Osteoblast (primary cell): ENCODE measurements around the gene SPATA9. TPM values are rescaled to one million over a fixed set of nuclear protein-coding genes. Genes with fewer than 3 reads are reported as not detected.
"Not testable (repeated sequence)": the region's sequence is repeated elsewhere in the genome, so short reads cannot be mapped to it uniquely, and the experiment has no call there.

Experiments used
- DNase-seq: peaks from one replicate; pipeline ENCODE4 v3.0.0; 2011; ENCODE audit warnings: low spot score, mixed read lengths; ENCODE audit not compliant: insufficient read length; ENCODE audit errors: missing footprints
- H2AFZ ChIP-seq: 2 replicates; pipeline ENCODE4 v1.6.0; 2011; ENCODE audit warnings: mild to moderate bottlenecking, low read length
- H3K27ac ChIP-seq: 2 replicates; pipeline ENCODE4 v1.5.1; 2011; ENCODE audit warnings: mild to moderate bottlenecking, low read depth, low read length, moderate library complexity
- H3K27me3 ChIP-seq: 2 replicates; pipeline ENCODE4 v1.6.0; 2012; ENCODE audit warnings: mild to moderate bottlenecking, control low read depth, inconsistent platforms, low read length, moderate library complexity; ENCODE audit not compliant: insufficient read depth
- H3K36me3 ChIP-seq: 2 replicates; pipeline ENCODE4 v1.5.1; 2011; ENCODE audit warnings: mild to moderate bottlenecking, low read length, control low read depth, moderate library complexity; ENCODE audit not compliant: insufficient read depth
- H3K4me1 ChIP-seq: 2 replicates; pipeline ENCODE4 v1.5.1; 2011; ENCODE audit warnings: mild to moderate bottlenecking, low read length, control low read depth, moderate library complexity; ENCODE audit not compliant: insufficient read depth
- H3K4me2 ChIP-seq: 2 replicates; pipeline ENCODE4 v1.6.0; 2011; ENCODE audit warnings: mild to moderate bottlenecking, low read length; ENCODE audit not compliant: insufficient read depth
- H3K4me3 ChIP-seq: fragments of 200-600 bp; sonication (generic); 3 replicates; pipeline ENCODE4 v1.5.1; 2012; ENCODE audit warnings: mild to moderate bottlenecking, low read length, inconsistent platforms; ENCODE audit not compliant: insufficient read depth
- H3K79me2 ChIP-seq: 2 replicates; pipeline ENCODE4 v1.6.0; 2012; ENCODE audit warnings: mild to moderate bottlenecking, low read length, control low read depth, inconsistent platforms; ENCODE audit not compliant: insufficient read depth
- H3K9me3 ChIP-seq: 2 replicates; pipeline ENCODE4 v1.5.1; 2011; ENCODE audit warnings: low read depth, low read length, control low read depth
- H4K20me1 ChIP-seq: 2 replicates; pipeline ENCODE4 v1.6.0; 2012; ENCODE audit warnings: mild to moderate bottlenecking, low read length, control low read depth; ENCODE audit not compliant: insufficient read depth
- total RNA-seq: library from RNA; depleted of rRNA; stranded (reverse); fragments of >200 nt; gene quantifications from 2 replicates; pipeline ENCODE4 v1.2.3, GENCODE V29; 2012
- TF ChIP-seq, protein P1 (sequence below): IDR thresholded peaks from 2 replicates; pipeline ENCODE4 v1.5.1; 2011; ENCODE audit warnings: mild to moderate bottlenecking, low read depth, low read length, moderate library complexity; ENCODE audit errors: extremely low read depth

SPATA9 gene
- total RNA-seq, 1 donor: 0.36 TPM

DNA sequence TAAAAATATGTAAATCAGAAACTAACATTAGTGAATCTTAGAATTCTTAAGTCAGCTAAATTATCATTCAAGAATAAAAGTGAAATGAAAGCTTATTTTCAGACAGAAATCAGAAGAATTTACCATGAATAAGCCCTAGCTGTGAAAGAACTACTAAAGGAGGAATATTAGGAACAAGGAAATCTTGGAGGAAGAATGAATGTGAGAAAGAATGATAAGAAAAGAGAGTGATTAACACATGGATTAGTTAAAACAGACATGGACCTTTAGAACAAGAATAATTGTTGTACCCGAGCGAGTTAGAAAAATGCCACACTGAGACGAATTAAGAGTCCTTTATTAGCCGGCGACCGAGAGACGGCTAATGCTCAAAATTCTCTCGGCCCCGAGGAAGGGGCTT is 24.3 kb upstream of the SPATA9 start:
- H3K27me3 ChIP-seq: no peaks in the 10 kb centered on the region
- H3K9me3 ChIP-seq: no peaks in the 10 kb centered on the region
- H3K4me3 ChIP-seq: no peak overlapping the region
- no peaks in the 10 kb centered on the region for H3K79me2 ChIP-seq
- no peak overlapping the region for H2AFZ ChIP-seq
- H4K20me1 ChIP-seq: no peaks in the 10 kb centered on the region
- H3K36me3 ChIP-seq: no peaks in the 10 kb centered on the region
- TF ChIP-seq, protein P1, sequence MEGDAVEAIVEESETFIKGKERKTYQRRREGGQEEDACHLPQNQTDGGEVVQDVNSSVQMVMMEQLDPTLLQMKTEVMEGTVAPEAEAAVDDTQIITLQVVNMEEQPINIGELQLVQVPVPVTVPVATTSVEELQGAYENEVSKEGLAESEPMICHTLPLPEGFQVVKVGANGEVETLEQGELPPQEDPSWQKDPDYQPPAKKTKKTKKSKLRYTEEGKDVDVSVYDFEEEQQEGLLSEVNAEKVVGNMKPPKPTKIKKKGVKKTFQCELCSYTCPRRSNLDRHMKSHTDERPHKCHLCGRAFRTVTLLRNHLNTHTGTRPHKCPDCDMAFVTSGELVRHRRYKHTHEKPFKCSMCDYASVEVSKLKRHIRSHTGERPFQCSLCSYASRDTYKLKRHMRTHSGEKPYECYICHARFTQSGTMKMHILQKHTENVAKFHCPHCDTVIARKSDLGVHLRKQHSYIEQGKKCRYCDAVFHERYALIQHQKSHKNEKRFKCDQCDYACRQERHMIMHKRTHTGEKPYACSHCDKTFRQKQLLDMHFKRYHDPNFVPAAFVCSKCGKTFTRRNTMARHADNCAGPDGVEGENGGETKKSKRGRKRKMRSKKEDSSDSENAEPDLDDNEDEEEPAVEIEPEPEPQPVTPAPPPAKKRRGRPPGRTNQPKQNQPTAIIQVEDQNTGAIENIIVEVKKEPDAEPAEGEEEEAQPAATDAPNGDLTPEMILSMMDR: no peak
- DNase-seq: no peak
- H3K27ac ChIP-seq: no peak overlapping the region
- peaks cover under 1% of the 10 kb centered on the region for H3K4me1 ChIP-seq
- no peak overlapping the region for H3K4me2 ChIP-seq

DNA sequence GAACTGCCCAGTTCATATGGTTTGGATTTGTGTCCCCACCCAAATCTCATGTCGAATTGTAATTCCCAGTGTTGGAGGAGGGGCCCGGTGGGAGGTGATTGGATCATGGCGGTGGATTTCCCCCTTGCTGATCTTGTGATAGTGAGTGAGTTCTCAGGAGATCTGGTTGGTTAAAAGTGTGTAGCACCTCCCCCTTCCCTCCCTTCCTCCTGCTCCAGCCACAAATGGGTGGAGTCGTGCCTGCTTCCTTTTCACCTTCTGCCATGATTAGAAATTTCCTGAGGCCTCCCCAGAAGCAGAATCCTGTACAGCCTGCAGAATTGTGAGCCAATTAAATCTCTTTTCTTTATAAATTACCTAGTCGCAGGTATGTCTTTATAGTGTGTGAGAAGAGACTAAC is 23.4 kb upstream of the SPATA9 start:
- not testable (repeated sequence) for DNase-seq, H3K27ac ChIP-seq, H3K36me3 ChIP-seq, H4K20me1 ChIP-seq, H3K27me3 ChIP-seq, H3K4me2 ChIP-seq, H3K4me1 ChIP-seq, H3K79me2 ChIP-seq, H2AFZ ChIP-seq, H3K4me3 ChIP-seq, H3K9me3 ChIP-seq

DNA sequence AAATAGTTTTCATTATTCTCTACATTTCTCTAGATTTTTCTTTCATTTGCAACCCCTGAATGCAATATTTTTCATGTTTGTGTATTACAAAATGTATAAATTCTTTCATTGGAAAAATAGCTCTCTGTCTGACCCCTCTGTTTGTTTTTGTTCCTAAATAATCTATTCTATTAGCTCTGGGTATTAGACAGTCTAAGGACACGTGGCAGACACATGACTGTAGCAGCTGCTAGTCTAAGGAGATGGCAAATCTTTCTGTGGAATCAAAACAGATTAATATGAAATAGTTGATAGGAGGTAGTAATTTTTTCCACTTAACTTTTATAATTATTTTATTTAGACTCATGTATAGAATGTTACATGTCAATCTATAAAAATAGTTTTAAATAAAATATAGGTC is 21.4 kb upstream of the SPATA9 start:
- Histone ChIP-seq H3K4me2 (no peak overlapping the region), H3K27ac (no peak overlapping the region), H3K36me3 (no peaks in the 10 kb centered on the region), H3K79me2 (no peaks in the 10 kb centered on the region), H3K4me1 (no peaks in the 10 kb centered on the region), H3K27me3 (no peaks in the 10 kb centered on the region), H2AFZ (no peak overlapping the region), H3K9me3 (no peaks in the 10 kb centered on the region), H4K20me1 (no peaks in the 10 kb centered on the region), H3K4me3 (no peak overlapping the region)
- DNase-seq: no peak
- TF ChIP-seq, protein P1: no peak

DNA sequence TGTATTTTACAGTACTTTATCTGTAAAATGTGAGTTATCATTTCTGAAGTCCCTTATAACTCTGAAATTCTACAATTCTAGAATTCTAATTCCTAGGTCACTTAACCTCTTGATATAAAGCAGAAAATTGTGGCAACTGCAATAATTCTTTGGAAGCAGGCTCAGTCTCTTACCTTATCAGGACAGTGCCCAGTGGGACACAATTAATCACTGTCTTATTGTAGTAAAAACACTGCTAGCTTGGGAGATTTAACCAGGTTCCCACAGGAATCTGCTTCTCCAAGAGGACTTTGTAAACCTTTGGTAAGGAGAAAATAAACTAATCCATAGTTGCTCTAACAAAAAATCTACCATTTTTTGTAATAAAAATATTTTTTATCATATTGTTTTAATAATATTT is 18.3 kb upstream of the SPATA9 start:
- H4K20me1 ChIP-seq: no peaks in the 10 kb centered on the region
- no peak for DNase-seq
- no peaks in the 10 kb centered on the region for H3K27me3 ChIP-seq
- TF ChIP-seq, protein P1: no peak
- no peak overlapping the region for H3K4me3 ChIP-seq
- no peaks in the 10 kb centered on the region for H3K36me3 ChIP-seq
- H3K4me2 ChIP-seq: no peak overlapping the region
- H3K4me1 ChIP-seq: no peaks in the 10 kb centered on the region
- H3K27ac ChIP-seq: no peak overlapping the region
- H2AFZ ChIP-seq: no peak overlapping the region
- H3K9me3 ChIP-seq: no peaks in the 10 kb centered on the region
- no peaks in the 10 kb centered on the region for H3K79me2 ChIP-seq
